Endothelial cell of umbilical vein (primary cell): ENCODE results near the gene STAU1.

Experiments used
- EZH2 ChIP-seq: IDR thresholded peaks from 2 replicates; pipeline ENCODE4 v1.6.1; 2012; ENCODE audit warnings: borderline replicate concordance, low read depth, mild to moderate bottlenecking, moderate library complexity, low read length, inconsistent platforms; ENCODE audit not compliant: severe bottlenecking
- FOS ChIP-seq: IDR thresholded peaks from 2 replicates; pipeline ENCODE4 v1.6.1; 2011; ENCODE audit warnings: mild to moderate bottlenecking, low read length, moderate library complexity, borderline replicate concordance; ENCODE audit not compliant: insufficient read depth
- GATA2 ChIP-seq: IDR thresholded peaks from 2 replicates; pipeline ENCODE4 v1.7.0; 2011; ENCODE audit warnings: low read depth, mild to moderate bottlenecking, moderate library complexity, mixed read lengths, low read length; ENCODE audit not compliant: insufficient read length, insufficient read depth
- POLR2A ChIP-seq: IDR thresholded peaks from 2 replicates; pipeline ENCODE4 v1.6.1; 2012; ENCODE audit warnings: low read depth, mild to moderate bottlenecking, control low read depth, low read length
- POLR2AphosphoS5 ChIP-seq: IDR thresholded peaks from 2 replicates; pipeline ENCODE4 v1.6.1; 2012; ENCODE audit warnings: low read depth, mild to moderate bottlenecking, control low read depth, low read length, moderate library complexity; ENCODE audit not compliant: insufficient read depth
- TF ChIP-seq, protein P1 (sequence below), 2 donors: IDR thresholded peaks; 1 replicate in 1 of 2; 2 replicates in 1 of 2; pipeline ENCODE4 v1.5.1; 2011; ENCODE audit warnings: low read length in 2 of 2, mild to moderate bottlenecking in 2 of 2, moderate library complexity in 2 of 2, control low read depth in 1 of 2, inconsistent platforms in 1 of 2, low read depth in 1 of 2; ENCODE audit not compliant: insufficient read depth in 1 of 2; ENCODE audit errors: extremely low read depth in 1 of 2

DNA sequence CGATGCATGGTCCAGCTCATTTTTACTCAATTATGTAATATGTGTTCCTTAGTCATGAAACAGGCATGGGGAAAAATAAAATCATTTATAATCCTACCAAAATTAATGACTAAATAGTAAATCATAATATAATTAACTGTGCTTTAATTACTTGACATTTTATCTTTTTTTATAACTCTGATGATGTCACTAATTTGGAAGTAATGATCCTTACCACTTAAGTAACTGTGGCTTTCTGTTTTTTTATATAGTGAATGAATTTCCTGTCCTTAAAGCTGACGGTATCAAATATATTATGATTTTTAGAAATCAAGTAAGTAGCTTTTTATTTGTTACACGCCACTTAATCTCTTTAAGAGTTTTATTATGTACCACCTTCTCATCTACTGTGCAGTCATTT lies 109.8 kb downstream of the STAU1 start:
- TF ChIP-seq EZH2 (no peak), POLR2A (no peak), POLR2AphosphoS5 (no peak), FOS (no peak), GATA2 (no peak)
- TF ChIP-seq, protein P1, sequence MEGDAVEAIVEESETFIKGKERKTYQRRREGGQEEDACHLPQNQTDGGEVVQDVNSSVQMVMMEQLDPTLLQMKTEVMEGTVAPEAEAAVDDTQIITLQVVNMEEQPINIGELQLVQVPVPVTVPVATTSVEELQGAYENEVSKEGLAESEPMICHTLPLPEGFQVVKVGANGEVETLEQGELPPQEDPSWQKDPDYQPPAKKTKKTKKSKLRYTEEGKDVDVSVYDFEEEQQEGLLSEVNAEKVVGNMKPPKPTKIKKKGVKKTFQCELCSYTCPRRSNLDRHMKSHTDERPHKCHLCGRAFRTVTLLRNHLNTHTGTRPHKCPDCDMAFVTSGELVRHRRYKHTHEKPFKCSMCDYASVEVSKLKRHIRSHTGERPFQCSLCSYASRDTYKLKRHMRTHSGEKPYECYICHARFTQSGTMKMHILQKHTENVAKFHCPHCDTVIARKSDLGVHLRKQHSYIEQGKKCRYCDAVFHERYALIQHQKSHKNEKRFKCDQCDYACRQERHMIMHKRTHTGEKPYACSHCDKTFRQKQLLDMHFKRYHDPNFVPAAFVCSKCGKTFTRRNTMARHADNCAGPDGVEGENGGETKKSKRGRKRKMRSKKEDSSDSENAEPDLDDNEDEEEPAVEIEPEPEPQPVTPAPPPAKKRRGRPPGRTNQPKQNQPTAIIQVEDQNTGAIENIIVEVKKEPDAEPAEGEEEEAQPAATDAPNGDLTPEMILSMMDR (IDR thresholded peaks at IDR 0.05; ENCODE audit: extremely low read depth in 1 of 2, insufficient read depth in 1 of 2, low read depth in 1 of 2, low read length in 2 of 2): no peak
